ENCODE results near the gene CHST7. TPM values are rescaled to one million over a fixed set of nuclear protein-coding genes. Genes with fewer than 3 reads are reported as not detected.

The CHST7 gene
- total RNA-seq, 2 donors from 2014 or later: 7.0 to 9.9 TPM

- peaks cover 19% of the 10 kb centered on the region for H3K4me1 ChIP-seq
- peak; percentile 96 for ATAC-seq
Measured at GRCh38 chrX:46545111-46546005, 28.2 kb upstream of the CHST7 start, which contains the start of gene ZNF674. Gene ZNF674 (minus strand): TSS chrX:46545421. CDS start chrX:46542087, 3,334 bp downstream.

GRCh38 chrX:46547857-46548256, 25.7 kb upstream of the CHST7 start:
- no peaks in the 10 kb centered on the region for H3K27me3 ChIP-seq
- H3K4me1 ChIP-seq: peaks cover 19% of the 10 kb centered on the region
- H3K27ac ChIP-seq: no peak overlapping the region
- no peak for ATAC-seq
- H3K36me3 ChIP-seq (replicated peaks in 1 of 2; ENCODE audit: insufficient read depth in 1 of 2, low read depth in 2 of 2): no peaks in the 10 kb centered on the region
- no peaks in the 10 kb centered on the region for H3K9me3 ChIP-seq
- no peak for DNase-seq
- intact Hi-C loops (cut with DNase I): no loop called here
- TF ChIP-seq POLR2A (IDR thresholded peaks at IDR 0.05) (no peak), CTCF (IDR thresholded peaks at IDR 0.05) (no peak)
- H3K4me3 ChIP-seq: no peak overlapping the region
- 94 to 95% methylated on average over 6 of the region's 6 CpGs for WGBS, 2 donors

More at GRCh38 chrX:46545111-46546005, 28.2 kb upstream of the CHST7 start, which contains the start of gene ZNF674:
- Histone ChIP-seq H3K27me3 (no peaks in the 10 kb centered on the region), H3K9me3 (no peaks in the 10 kb centered on the region), H3K36me3 (replicated peaks in 1 of 2; ENCODE audit: insufficient read depth in 1 of 2, low read depth in 2 of 2) (no peaks in the 10 kb centered on the region), H3K4me3 (peak within 1 kb of the TSS; percentile 56 to 75), H3K27ac (peak within 1 kb of the TSS; percentile 27 to 83 (median 71))
- intact Hi-C loops (cut with DNase I): no loop called here
- WGBS, 2 donors: 0% methylated on average over 5 to 42 of the region's 57 CpGs
- TF ChIP-seq POLR2A (IDR thresholded peaks at IDR 0.05) (peak; percentile 27 to 78 (median 75)), CTCF (IDR thresholded peaks at IDR 0.05) (peak in 5 of 7 experiments; percentile 18 to 57 (median 51))
- peak; percentile 91 to 93 (median 92) for DNase-seq

- no peak for ATAC-seq
- Histone ChIP-seq H3K36me3 (replicated peaks in 1 of 2; ENCODE audit: insufficient read depth in 1 of 2, low read depth in 2 of 2) (no peaks in the 10 kb centered on the region), H3K4me3 (no peak overlapping the region), H3K27me3 (no peaks in the 10 kb centered on the region), H3K4me1 (peaks cover 11% of the 10 kb centered on the region), H3K27ac (no peak overlapping the region), H3K9me3 (no peaks in the 10 kb centered on the region)
- intact Hi-C loops (cut with DNase I): no loop called here
- 70 to 78% methylated on average over 1 of the region's 1 CpG for WGBS, 2 donors
- no peak for TF ChIP-seq CTCF (IDR thresholded peaks at IDR 0.05)
- no peak for TF ChIP-seq POLR2A (IDR thresholded peaks at IDR 0.05)
- no peak for DNase-seq
Measured at GRCh38 chrX:46549914-46550313, 23.7 kb upstream of the CHST7 start.

- no peak overlapping the region for H3K27ac ChIP-seq
- no peaks in the 10 kb centered on the region for H3K9me3 ChIP-seq
- no peak overlapping the region for H3K4me3 ChIP-seq
- ATAC-seq (no peak), DNase-seq (no peak)
- intact Hi-C loops (cut with DNase I): no loop called here
- no peaks in the 10 kb centered on the region for H3K36me3 ChIP-seq (replicated peaks in 1 of 2; ENCODE audit: insufficient read depth in 1 of 2, low read depth in 2 of 2)
- no peak for TF ChIP-seq POLR2A (IDR thresholded peaks at IDR 0.05)
- TF ChIP-seq CTCF (IDR thresholded peaks at IDR 0.05): no peak
- no peaks in the 10 kb centered on the region for H3K27me3 ChIP-seq
- WGBS, 2 donors: 73 to 82% methylated on average over 1 to 8 of the region's 8 CpGs
- peaks cover 7% of the 10 kb centered on the region for H3K4me1 ChIP-seq
Measured at GRCh38 chrX:46551494-46552128, 22.0 kb upstream of the CHST7 start.
